Measurements from ENCODE around the gene ICAM4.

DNA sequence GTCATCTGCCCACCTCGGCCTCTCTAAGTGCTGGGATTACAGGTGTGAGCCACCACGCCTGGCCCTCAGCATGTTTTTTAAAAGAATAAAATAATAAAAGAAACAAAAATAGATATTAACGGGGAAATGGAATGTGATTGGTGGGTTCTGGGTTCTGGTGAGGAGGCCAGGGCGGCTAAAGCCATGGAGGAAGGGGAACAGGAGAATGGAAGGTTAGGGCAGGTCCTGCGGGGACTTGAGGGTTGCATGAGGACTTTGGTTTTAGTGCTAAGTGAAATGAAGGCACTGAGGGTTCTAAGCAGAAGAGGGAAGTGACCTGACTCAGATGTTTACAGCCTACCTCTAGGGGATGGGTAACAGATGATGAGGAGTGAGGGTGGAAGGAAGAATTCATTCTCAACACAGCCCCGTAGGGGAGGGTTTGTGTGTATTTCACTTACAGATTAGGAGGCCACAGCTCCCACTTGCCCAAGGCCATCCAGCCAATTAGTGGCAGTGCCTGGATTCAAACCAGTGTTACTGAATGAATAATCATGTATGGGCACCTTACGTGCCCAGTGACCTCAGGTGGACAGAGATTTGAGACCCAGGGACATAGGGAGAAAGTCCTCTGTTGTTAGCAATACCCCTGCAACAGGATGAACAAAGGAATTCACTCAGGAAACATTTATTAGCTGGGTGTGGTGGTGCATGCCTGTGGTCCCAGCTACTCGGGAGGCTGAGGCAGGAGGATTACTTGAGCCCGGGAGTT is 41.4 kb upstream of the ICAM4 start:
- no peak for TF ChIP-seq POLR2A (IDR thresholded peaks at IDR 0.05; ENCODE audit: control extremely low read depth in 1 of 2, low read depth in 2 of 2, low read length in 2 of 2)
- TF ChIP-seq GABPA (IDR thresholded peaks at IDR 0.05; ENCODE audit: borderline replicate concordance, insufficient read depth, low read length): no peak
- no peak for TF ChIP-seq CEBPB (IDR thresholded peaks at IDR 0.05; ENCODE audit: low read depth, low read length)
- TF ChIP-seq BRCA1 (IDR thresholded peaks at IDR 0.05; ENCODE audit: low read depth, low read length): no peak
- TF ChIP-seq, protein P1, sequence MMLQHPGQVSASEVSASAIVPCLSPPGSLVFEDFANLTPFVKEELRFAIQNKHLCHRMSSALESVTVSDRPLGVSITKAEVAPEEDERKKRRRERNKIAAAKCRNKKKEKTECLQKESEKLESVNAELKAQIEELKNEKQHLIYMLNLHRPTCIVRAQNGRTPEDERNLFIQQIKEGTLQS (IDR thresholded peaks at IDR 0.05; ENCODE audit: insufficient read depth, low read depth, low read length): no peak
- TF ChIP-seq EGR1 (IDR thresholded peaks at IDR 0.05; ENCODE audit: borderline replicate concordance, low read depth, low read length): no peak
- TF ChIP-seq EP300 (IDR thresholded peaks at IDR 0.05; ENCODE audit: borderline replicate concordance in 1 of 2, low read depth in 2 of 2, low read length in 2 of 2): no peak
- TF ChIP-seq TAF1 (IDR thresholded peaks at IDR 0.05; ENCODE audit: low read depth, low read length): no peak
- TF ChIP-seq, protein P2, sequence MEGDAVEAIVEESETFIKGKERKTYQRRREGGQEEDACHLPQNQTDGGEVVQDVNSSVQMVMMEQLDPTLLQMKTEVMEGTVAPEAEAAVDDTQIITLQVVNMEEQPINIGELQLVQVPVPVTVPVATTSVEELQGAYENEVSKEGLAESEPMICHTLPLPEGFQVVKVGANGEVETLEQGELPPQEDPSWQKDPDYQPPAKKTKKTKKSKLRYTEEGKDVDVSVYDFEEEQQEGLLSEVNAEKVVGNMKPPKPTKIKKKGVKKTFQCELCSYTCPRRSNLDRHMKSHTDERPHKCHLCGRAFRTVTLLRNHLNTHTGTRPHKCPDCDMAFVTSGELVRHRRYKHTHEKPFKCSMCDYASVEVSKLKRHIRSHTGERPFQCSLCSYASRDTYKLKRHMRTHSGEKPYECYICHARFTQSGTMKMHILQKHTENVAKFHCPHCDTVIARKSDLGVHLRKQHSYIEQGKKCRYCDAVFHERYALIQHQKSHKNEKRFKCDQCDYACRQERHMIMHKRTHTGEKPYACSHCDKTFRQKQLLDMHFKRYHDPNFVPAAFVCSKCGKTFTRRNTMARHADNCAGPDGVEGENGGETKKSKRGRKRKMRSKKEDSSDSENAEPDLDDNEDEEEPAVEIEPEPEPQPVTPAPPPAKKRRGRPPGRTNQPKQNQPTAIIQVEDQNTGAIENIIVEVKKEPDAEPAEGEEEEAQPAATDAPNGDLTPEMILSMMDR (IDR thresholded peaks at IDR 0.05; ENCODE audit: control extremely low read depth in 1 of 3, insufficient read depth in 1 of 3, low read depth in 1 of 3, low read length in 3 of 3): no peak
- TF ChIP-seq TCF12 (IDR thresholded peaks at IDR 0.05; ENCODE audit: low read depth, low read length): no peak
- TF ChIP-seq TEAD4 (IDR thresholded peaks at IDR 0.05; ENCODE audit: low read depth, low read length): no peak
- TF ChIP-seq ASH2L (IDR thresholded peaks at IDR 0.05; ENCODE audit: low read length): no peak
- no peak for TF ChIP-seq EZH2 (IDR thresholded peaks at IDR 0.05; ENCODE audit: low read depth, low read length, severe bottlenecking)
- no peak for TF ChIP-seq PHF8 (conservative IDR thresholded peaks at IDR 0.05; ENCODE audit: low read depth, low read length)
